ENCODE measurements around the gene PLXNB3.
"Not testable (repeated sequence)": the region's sequence is repeated elsewhere in the genome, so short reads cannot be mapped to it uniquely, and the experiment has no call there.

Gene PLXNB3

GRCh38 chrX:153763989-153764755, at the start of gene PLXNB3:
Gene PLXNB3, plus strand, starts transcription at chrX:153764249. Its CDS starts 1,287 bp downstream, at chrX:153765536.
- FAIRE-seq, result no peak

- FAIRE-seq, result no peak
Measured at GRCh38 chrX:153714256-153714655, 49.8 kb upstream of the PLXNB3 start.

- FAIRE-seq, result no peak
Measured at GRCh38 chrX:153717445-153717844, 46.6 kb upstream of the PLXNB3 start.

GRCh38 chrX:153719238-153719637, 44.8 kb upstream of the PLXNB3 start:
- no peak for FAIRE-seq

- no peak for FAIRE-seq
Measured at GRCh38 chrX:153719701-153720100, 44.3 kb upstream of the PLXNB3 start.

- no peak for FAIRE-seq
Measured at GRCh38 chrX:153722704-153723350, 41.2 kb upstream of the PLXNB3 start.

GRCh38 chrX:153723351-153724251, 40.4 kb upstream of the PLXNB3 start:
- FAIRE-seq, result no peak

- no peak for FAIRE-seq
Measured at GRCh38 chrX:153724252-153725038, 39.6 kb upstream of the PLXNB3 start, which contains the start of the genes ABCD1 and BCAP31. Gene ABCD1, plus strand, starts transcription at chrX:153724856. Its CDS starts 411 bp downstream, at chrX:153725267. Gene BCAP31, minus strand, starts transcription at chrX:153724387. Its CDS starts 1,143 bp downstream, at chrX:153723244.

GRCh38 chrX:153725039-153725831, 38.8 kb upstream of the PLXNB3 start:
- no peak for FAIRE-seq

GRCh38 chrX:153725832-153726285, 38.2 kb upstream of the PLXNB3 start:
- FAIRE-seq, result no peak

- FAIRE-seq, result no peak
Measured at GRCh38 chrX:153726286-153727122, 37.5 kb upstream of the PLXNB3 start.

GRCh38 chrX:153727123-153727931, 36.7 kb upstream of the PLXNB3 start:
- FAIRE-seq, result no peak

- no peak for FAIRE-seq
Measured at GRCh38 chrX:153728095-153728494, 36.0 kb upstream of the PLXNB3 start.

- no peak for FAIRE-seq
Measured at GRCh38 chrX:153728951-153729631, 35.0 kb upstream of the PLXNB3 start.

- not testable (repeated sequence) for FAIRE-seq
Measured at GRCh38 chrX:153730115-153730514, 33.9 kb upstream of the PLXNB3 start.

GRCh38 chrX:153731117-153731844, 32.8 kb upstream of the PLXNB3 start:
- no peak for FAIRE-seq

GRCh38 chrX:153731845-153732215, 32.2 kb upstream of the PLXNB3 start:
- FAIRE-seq, result no peak

GRCh38 chrX:153732401-153732800, 31.6 kb upstream of the PLXNB3 start:
- no peak for FAIRE-seq

Data from A204.1 (cell line).